Activated CD8-positive, alpha-beta memory T cell treated with anti-CD3 and anti-CD28 coated beads, Interleukin-2, amount 10 ng/mL, durations not matched to agents 7 days and 5 days (primary cell): ENCODE measurements around the gene TEAD1. TPM values are rescaled to one million over a fixed set of nuclear protein-coding genes. Genes with fewer than 3 reads are reported as not detected.

ENCODE experiments used
- ATAC-seq: fragments of 150-1000 bp; cut with Tn5 transposase; one replicate; pipeline ENCODE4 v1.10.0; 2021; ENCODE audit warnings: moderate library complexity
- CTCF ChIA-PET: fragments of 350-600 bp; sonication (Branson Sonifier 250); formaldehyde crosslinking; loops from one replicate; lab custom pipeline; 2021; ENCODE audit warnings: antibody characterized with exemption; lab: Charles Lee
- DNase-seq: peaks from one replicate; pipeline ENCODE4 v3.0.0-alpha.2; 2020
- H3K27ac Mint-ChIP-seq: one replicate; pipeline ENCODE4 v1.8.0; 2021; ENCODE audit warnings: mild to moderate bottlenecking, mixed read lengths
- H3K27me3 Mint-ChIP-seq: one replicate; pipeline ENCODE4 v1.8.0; 2021; ENCODE audit warnings: mixed read lengths
- H3K36me3 Mint-ChIP-seq: one replicate; pipeline ENCODE4 v1.8.0; 2021; ENCODE audit warnings: mild to moderate bottlenecking, mixed read lengths
- H3K4me1 Mint-ChIP-seq: one replicate; pipeline ENCODE4 v1.8.0; 2021; ENCODE audit warnings: mixed read lengths
- H3K4me3 Mint-ChIP-seq: one replicate; pipeline ENCODE4 v1.8.0; 2021; ENCODE audit warnings: mild to moderate bottlenecking, moderate library complexity, mixed read lengths
- H3K9me3 Mint-ChIP-seq: one replicate; pipeline ENCODE4 v1.8.0; 2022; ENCODE audit warnings: low read depth, mixed read lengths
- total RNA-seq, 2 experiments: library from RNA; stranded (reverse); gene quantifications; one replicate each; pipeline ENCODE4 v1.2.3, GENCODE V29; 2021

TEAD1 gene
- total RNA-seq, 2 experiments from 2014 or later = 0.18 to 0.26 TPM

DNA sequence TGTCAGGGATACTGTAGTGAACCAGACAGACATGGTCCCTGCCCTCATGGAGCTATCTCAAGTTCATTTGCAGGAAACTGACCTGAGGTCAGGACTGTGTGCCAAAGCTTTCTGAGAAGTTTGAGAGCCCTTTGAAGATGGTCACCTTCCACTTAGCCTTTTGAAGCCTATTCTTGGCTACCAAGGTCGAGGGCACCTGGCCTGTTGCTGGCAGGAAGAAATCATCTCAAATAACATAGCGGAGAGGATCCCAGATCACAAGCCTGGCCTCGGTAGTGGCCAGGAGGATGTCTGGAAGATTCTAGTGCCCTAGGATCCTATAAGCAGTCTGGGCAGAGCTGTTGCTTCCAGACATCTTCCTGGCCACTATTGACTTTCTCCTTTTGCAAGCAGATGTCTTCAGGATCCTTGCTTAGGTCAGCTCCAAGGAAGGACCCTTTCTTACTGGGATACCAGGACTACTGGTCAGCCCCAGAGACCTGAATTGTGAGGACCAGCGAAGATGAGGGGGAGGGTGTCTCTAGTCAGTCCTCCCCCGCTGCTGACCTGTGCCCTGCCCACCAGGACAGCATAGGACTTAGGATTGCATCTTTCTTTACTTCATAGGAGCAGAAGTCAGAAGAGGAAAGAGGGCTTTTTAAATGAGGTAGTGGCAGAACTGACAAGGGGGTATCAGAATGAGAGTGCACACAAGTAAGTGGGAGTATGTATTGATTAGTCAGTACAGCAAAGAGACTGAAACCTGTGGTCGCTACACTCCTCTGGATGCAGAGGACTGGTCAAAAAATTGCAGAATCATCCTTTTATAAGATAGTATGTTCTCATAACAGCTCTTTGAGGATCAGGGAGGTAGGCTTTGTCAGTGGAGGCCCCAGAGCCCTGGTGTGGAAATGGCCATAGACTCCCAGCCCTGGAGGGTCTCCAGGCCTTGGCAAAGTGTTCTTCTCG lies 94.8 kb downstream of the TEAD1 start:
- H3K9me3 Mint-ChIP-seq = no peaks in the 10 kb centered on the region
- no peak overlapping the region for H3K27ac Mint-ChIP-seq
- peaks cover 6% of the 10 kb centered on the region for H3K4me1 Mint-ChIP-seq
- no peak overlapping the region for H3K4me3 Mint-ChIP-seq
- DNase-seq (no peak), ATAC-seq (peak; percentile 65)
- CTCF ChIA-PET = no interaction called here
- H3K27me3 Mint-ChIP-seq = peaks cover 38% of the 10 kb centered on the region
- H3K36me3 Mint-ChIP-seq = no peaks in the 10 kb centered on the region

DNA sequence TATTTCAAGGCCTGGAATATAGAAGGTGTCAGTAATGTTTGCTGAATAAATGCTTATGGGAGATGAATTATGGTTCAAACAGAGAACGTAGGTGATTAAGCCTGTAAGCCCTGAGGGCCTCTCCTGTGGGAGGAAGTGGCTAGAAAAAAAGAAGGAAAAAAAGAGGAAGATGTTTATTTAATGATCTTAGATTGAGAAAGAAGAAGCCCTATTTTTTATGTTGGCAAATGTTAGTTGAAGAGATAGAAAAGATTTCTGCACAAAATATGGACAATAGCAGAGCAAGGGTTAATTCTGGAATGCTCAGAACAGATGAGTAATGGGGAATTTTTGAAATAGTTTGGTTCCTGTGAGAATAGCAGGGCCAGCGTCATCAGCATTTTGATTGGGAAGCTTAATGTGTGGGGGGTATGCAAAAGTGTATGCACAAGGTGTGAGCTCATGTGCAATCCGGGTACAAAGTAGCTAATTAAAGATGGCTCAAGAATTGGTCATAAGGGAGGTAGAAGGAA lies 95.7 kb downstream of the TEAD1 start:
- no peak overlapping the region for H3K27ac Mint-ChIP-seq
- H3K4me1 Mint-ChIP-seq = peaks cover 6% of the 10 kb centered on the region
- H3K36me3 Mint-ChIP-seq = no peaks in the 10 kb centered on the region
- H3K9me3 Mint-ChIP-seq = no peaks in the 10 kb centered on the region
- ATAC-seq (no peak), DNase-seq (no peak)
- H3K4me3 Mint-ChIP-seq = no peak overlapping the region
- CTCF ChIA-PET = no interaction called here
- peaks cover 34% of the 10 kb centered on the region for H3K27me3 Mint-ChIP-seq

DNA sequence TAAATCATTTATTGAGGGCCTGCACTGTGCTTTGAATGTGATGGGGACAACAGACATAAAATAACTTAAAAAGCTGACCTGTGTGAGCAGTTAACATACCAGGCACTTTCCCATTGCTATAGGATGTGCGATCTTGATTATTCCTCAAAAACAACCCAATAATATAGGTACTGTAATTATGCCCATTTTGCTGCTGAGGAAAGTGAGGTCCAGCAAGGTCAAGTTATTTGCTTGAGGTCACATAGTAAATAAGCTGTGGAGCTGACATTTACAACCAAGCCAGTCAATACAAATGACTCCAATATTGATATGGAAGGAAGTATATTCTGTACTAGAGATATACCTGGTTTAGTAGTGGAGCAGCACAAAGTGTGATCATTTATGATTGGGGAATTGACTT lies 96.2 kb downstream of the TEAD1 start:
- no peak overlapping the region for H3K4me3 Mint-ChIP-seq
- H3K27ac Mint-ChIP-seq = no peak overlapping the region

DNA sequence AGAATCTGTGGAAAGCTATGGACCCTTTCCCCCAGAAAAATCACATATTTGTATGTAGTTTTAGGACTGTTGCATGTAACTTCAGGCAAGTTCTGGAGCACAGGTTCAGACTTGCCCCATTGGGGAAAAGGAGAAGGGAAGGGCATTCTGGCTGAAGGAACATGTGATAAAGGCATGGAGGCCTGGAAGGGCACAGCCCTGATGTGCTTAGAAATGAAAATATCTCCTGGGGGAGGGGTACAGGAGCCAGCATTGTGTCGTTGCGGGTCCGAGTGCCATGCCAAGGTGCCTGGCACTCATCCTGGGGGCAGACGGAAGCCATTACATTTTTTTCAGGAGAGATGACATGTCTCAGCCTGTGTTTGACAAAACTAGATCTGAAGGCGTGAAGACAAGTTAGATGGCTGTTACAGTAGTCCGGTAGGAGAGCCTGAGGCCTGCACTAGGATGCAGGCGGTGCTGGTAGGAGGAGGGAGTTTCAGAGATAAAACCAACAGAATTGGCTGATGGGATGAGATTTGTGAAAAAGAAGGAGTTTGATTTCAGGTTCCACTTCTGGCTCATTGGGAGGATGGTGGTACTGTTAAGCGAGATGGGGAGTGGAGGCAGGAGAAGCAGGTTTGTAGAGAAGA lies 96.9 kb downstream of the TEAD1 start:
- Mint-ChIP-seq H3K27ac (no peak overlapping the region), H3K4me1 (peaks cover 6% of the 10 kb centered on the region), H3K9me3 (no peaks in the 10 kb centered on the region), H3K4me3 (no peak overlapping the region), H3K36me3 (no peaks in the 10 kb centered on the region), H3K27me3 (peaks cover 37% of the 10 kb centered on the region)
- DNase-seq = no peak
- no peak for ATAC-seq
- CTCF ChIA-PET = no interaction called here

More for the DNA sequence above, 96.2 kb downstream of the TEAD1 start:
- Mint-ChIP-seq H3K4me1 (peaks cover 6% of the 10 kb centered on the region), H3K27me3 (peaks cover 36% of the 10 kb centered on the region), H3K9me3 (no peaks in the 10 kb centered on the region), H3K36me3 (no peaks in the 10 kb centered on the region)
- CTCF ChIA-PET = no interaction called here
- DNase-seq = no peak
- no peak for ATAC-seq

DNA sequence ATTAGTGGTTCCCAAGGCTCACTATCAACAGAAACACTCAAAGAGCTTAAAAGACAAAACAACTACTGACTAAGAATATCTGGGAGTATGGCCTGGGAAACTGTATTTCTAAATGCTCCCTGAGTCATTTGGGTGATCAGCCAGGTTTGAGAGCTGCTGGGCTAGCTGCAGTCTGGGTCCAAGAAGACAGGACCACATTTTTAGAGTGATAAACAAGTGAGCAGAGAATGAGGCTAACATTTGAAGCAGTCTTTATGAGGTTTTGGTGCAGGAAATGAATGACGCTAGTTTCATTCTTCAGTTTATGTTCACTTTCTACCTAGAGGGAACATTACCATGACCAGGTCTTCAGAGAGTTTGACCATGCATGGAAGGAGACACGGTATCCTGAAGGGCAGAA lies 97.7 kb downstream of the TEAD1 start:
- CTCF ChIA-PET = no interaction called here
- Mint-ChIP-seq H3K27me3 (peaks cover 32% of the 10 kb centered on the region), H3K4me1 (peaks cover 6% of the 10 kb centered on the region), H3K27ac (no peak overlapping the region), H3K36me3 (no peaks in the 10 kb centered on the region), H3K9me3 (no peaks in the 10 kb centered on the region), H3K4me3 (no peak overlapping the region)
- no peak for ATAC-seq
- DNase-seq = no peak

DNA sequence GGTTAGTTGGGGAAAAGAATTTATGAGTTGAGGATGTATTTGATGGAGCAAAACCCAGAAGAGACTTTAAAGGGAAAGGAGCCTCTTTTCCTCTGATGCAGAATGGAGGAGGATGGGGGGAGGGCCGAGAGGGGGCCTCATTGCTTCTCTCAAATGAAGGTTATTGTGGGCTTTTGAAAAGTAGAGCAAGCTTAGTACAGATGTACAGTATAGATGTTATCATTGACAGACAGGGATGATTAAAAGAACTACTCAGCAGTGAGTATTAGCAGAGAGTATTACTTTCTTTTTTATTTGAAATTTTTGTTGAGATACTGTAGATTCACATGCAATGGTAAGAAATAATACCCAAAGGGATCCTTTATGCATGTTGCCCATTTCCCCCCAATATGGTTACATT lies 98.1 kb downstream of the TEAD1 start:
- no peak for ATAC-seq
- no peak overlapping the region for H3K4me3 Mint-ChIP-seq
- no peak for DNase-seq
- no peaks in the 10 kb centered on the region for H3K9me3 Mint-ChIP-seq
- H3K27ac Mint-ChIP-seq = no peak overlapping the region
- H3K4me1 Mint-ChIP-seq = peaks cover 6% of the 10 kb centered on the region
- CTCF ChIA-PET = no interaction called here
- no peaks in the 10 kb centered on the region for H3K36me3 Mint-ChIP-seq
- H3K27me3 Mint-ChIP-seq = peaks cover 30% of the 10 kb centered on the region

DNA sequence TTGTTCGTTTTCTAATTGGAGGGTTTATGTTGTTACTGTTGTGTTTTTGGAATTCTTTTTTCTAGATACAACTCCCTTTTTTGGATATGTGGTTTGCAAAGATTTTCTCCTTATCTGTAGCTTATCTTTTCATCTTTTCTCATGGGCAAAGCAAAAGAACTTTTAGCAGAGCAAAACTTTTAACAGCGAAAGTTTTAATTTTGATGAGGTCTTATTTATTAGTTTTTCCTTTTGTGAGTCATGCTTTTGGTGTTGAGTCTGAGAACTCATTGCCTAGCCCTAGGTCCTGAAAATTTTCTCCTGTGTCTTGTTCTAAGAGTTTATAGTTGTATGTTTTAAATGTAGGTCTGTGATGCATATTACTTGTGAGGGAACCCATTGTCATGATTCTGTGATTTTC lies 99.4 kb downstream of the TEAD1 start:
- H3K4me3 Mint-ChIP-seq = no peak overlapping the region
- CTCF ChIA-PET = no interaction called here
- no peaks in the 10 kb centered on the region for H3K36me3 Mint-ChIP-seq
- no peak overlapping the region for H3K27ac Mint-ChIP-seq
- H3K9me3 Mint-ChIP-seq = no peaks in the 10 kb centered on the region
- H3K27me3 Mint-ChIP-seq = peaks cover 27% of the 10 kb centered on the region
- ATAC-seq (no peak), DNase-seq (no peak)
- H3K4me1 Mint-ChIP-seq = peaks cover 6% of the 10 kb centered on the region

DNA sequence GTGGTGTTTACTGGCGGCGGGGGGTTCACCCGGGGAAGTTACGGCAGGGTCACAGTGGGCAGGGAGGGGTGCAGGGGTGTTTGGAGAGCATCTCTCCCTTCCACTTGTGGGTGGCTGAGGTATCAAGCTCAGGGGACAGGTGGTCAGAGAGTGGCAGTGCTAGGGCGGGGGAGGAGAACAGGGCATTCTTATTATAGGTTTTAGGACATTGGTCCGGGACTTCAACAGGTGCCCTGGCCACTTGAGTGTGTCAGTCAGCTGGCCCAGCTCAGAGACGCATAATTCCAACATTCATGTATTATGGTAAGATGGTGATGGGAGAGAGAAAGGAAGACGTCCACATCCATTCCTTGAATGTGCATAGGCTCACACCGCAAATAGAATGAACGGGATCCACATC lies 101.7 kb downstream of the TEAD1 start:
- Mint-ChIP-seq H3K27ac (no peak overlapping the region), H3K4me1 (peaks cover 4% of the 10 kb centered on the region), H3K27me3 (peaks cover 36% of the 10 kb centered on the region), H3K9me3 (no peaks in the 10 kb centered on the region), H3K36me3 (no peaks in the 10 kb centered on the region), H3K4me3 (no peak overlapping the region)
- ATAC-seq (no peak), DNase-seq (no peak)
- CTCF ChIA-PET = no interaction called here

DNA sequence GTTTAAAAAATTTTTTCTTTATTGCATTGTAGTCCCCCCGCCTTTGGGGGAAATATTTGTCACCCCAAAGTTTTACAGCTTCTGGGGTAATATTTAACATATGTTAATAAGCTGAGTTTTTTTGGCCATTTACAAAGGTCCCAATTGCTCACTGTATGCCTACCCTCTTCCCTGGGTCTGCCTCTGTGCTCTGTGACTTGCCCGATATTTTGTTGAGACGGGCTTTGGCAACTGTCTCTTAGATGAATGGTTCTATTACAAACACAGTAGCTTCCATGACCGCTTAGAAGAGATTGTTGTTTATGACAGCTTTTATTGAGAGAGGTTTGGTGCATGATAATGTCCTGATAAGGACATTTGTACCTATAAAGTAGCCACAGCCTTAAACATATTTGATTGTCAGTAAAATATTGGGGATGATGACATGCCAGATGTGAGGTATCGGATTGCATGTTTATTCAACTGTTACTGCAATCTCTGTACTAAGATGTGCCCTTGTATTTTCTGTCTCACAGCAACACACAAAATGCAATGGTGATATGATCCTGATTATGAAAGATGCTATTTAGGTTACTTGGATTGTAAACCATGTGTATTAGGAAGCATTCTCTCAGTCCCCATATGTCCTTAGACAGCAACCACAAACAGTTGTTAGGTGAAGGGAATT lies 103.1 kb downstream of the TEAD1 start:
- ATAC-seq (no peak), DNase-seq (no peak)
- Mint-ChIP-seq H3K36me3 (no peaks in the 10 kb centered on the region), H3K4me1 (no peaks in the 10 kb centered on the region), H3K27ac (no peak overlapping the region), H3K9me3 (no peaks in the 10 kb centered on the region), H3K27me3 (peaks cover 43% of the 10 kb centered on the region), H3K4me3 (no peak overlapping the region)
- CTCF ChIA-PET = no interaction called here

DNA sequence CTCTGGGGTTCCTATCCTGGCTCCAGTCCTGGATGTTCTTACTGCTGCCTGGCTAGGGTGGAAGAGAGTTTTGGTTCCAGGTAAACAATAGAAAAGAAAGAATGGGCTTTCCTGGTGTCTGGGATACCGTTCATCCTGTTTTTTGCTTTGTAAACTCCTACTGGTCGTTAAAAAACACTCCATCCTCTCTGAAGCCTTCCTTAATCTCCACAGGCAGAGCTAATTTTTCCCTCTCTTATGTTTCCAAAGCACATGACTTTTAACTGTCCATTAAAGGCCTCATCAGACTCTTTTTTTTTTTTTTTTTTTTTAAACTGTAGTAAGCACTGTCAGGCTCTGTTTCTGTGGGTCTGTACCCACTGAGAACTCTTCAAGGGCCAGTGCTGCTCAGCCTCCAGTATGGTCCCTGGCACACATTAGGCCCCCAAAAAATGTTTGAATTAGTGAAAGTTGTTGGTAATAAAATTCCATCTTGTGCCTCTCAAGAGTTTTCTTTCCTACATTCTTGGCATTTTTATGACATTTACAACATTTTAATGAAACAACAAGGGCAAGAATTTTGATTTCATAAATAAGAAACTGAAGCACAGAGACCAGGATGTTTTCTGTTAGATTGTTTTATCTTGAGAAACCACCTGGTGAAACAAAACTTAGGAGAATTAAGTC lies 104.2 kb downstream of the TEAD1 start:
- no peak overlapping the region for H3K27ac Mint-ChIP-seq
- no peak for ATAC-seq
- CTCF ChIA-PET = no interaction called here

DNA sequence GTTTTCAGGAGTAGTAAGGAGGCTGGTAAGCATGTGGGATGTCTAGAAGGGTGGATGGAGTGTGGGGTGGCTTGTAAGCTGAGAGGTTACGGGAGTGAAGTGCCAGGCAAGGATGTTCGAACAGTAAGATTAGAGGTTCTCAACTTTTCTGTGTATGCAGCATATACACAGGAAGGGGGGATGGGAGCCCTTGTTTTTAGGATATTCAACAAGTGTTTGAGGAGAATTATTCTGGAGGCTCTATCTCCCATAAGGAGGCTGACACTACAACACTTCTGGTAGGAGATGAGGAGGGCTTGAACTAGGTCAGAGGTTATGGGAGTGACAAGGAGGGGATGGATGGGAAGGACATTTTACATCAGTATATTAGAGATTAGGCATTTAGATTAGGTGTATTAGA lies 109.5 kb downstream of the TEAD1 start:
- DNase-seq = no peak
- no peaks in the 10 kb centered on the region for H3K36me3 Mint-ChIP-seq
- no peak overlapping the region for H3K4me3 Mint-ChIP-seq
- CTCF ChIA-PET = no interaction called here
- no peaks in the 10 kb centered on the region for H3K9me3 Mint-ChIP-seq
- H3K27ac Mint-ChIP-seq = no peak overlapping the region
- no peaks in the 10 kb centered on the region for H3K4me1 Mint-ChIP-seq
- peaks cover 40% of the 10 kb centered on the region for H3K27me3 Mint-ChIP-seq
- ATAC-seq = no peak

More for the DNA sequence above, 104.2 kb downstream of the TEAD1 start:
- no peaks in the 10 kb centered on the region for H3K4me1 Mint-ChIP-seq
- no peaks in the 10 kb centered on the region for H3K36me3 Mint-ChIP-seq
- H3K4me3 Mint-ChIP-seq = no peak overlapping the region
- no peak for DNase-seq
- no peaks in the 10 kb centered on the region for H3K9me3 Mint-ChIP-seq
- H3K27me3 Mint-ChIP-seq = peaks cover 51% of the 10 kb centered on the region

DNA sequence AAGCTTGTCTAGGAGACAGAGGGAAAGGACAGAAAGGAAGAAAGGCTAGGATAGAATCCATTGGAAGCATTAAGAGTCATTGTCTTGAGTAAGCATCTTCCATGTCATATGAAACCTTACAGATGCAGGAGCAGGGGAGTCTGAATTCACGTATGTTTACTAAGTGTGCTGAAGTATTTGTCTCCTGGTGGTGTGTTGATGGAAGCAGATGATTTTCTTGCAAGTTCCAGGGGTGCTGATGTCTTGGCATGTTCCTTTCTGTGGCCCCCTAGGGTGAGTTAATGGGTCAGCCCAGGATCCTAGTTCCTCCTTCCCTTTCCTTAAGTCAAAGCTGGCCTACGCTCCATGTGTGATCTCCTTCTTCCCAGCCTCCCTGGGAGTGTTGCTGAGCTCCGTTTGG lies 110.2 kb downstream of the TEAD1 start:
- DNase-seq = no peak
- CTCF ChIA-PET = no interaction called here
- peaks cover 35% of the 10 kb centered on the region for H3K27me3 Mint-ChIP-seq

DNA sequence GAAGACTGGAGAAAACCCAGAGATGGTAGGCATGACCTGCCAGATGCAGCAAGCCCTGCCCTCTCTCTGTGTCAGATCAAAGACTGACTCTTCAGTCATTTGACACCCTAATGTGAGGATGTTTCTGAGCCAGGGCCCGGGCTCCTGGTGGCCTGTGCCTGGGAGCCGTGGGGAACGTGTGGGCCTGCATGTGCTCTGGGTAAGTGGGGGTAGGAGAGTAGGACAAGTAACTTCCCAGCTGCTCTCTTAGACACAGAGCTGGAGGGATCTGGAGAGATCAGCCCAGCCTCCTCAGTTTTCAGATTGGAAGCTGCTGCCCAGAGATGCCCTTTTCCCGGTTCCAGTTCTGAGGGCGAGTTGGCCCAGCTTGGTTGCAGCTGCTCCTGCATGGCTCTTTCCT lies 110.8 kb downstream of the TEAD1 start:
- Mint-ChIP-seq H3K36me3 (no peaks in the 10 kb centered on the region), H3K27me3 (peaks cover 31% of the 10 kb centered on the region), H3K9me3 (no peaks in the 10 kb centered on the region), H3K4me3 (no peak overlapping the region), H3K4me1 (no peaks in the 10 kb centered on the region), H3K27ac (no peak overlapping the region)
- no peak for ATAC-seq
- DNase-seq = no peak
- CTCF ChIA-PET = no interaction called here

More for the DNA sequence above, 110.2 kb downstream of the TEAD1 start:
- H3K36me3 Mint-ChIP-seq = no peaks in the 10 kb centered on the region
- H3K27ac Mint-ChIP-seq = no peak overlapping the region
- H3K9me3 Mint-ChIP-seq = no peaks in the 10 kb centered on the region
- no peak for ATAC-seq
- H3K4me1 Mint-ChIP-seq = no peaks in the 10 kb centered on the region
- H3K4me3 Mint-ChIP-seq = no peak overlapping the region
